Body of pancreas (tissue), 4 donors: ENCODE measurements around the gene PATE3.

ENCODE experiments used
- CTCF ChIP-seq, 7 experiments: fragments of 450-650 bp in 4 of 7; fragments of 200-600 bp in 3 of 7; sonication (generic) in 3 of 7; IDR thresholded peaks; one replicate each; pipeline ENCODE4 v1.5.1; 2016 to 2019; ENCODE audit warnings: antibody characterized with exemption in 7 of 7
- POLR2A ChIP-seq, 3 donors: fragments of 450-650 bp; IDR thresholded peaks; one replicate each; pipeline ENCODE4 v1.6.1; 2016; ENCODE audit warnings: antibody characterized with exemption in 3 of 3, mild to moderate bottlenecking in 2 of 3

GRCh38 chr11:125777309-125777708, 10.6 kb upstream of the PATE3 start:
- no peak for TF ChIP-seq CTCF (IDR thresholded peaks at IDR 0.05)
- no peak for TF ChIP-seq POLR2A (IDR thresholded peaks at IDR 0.05)
